Epithelial cell of esophagus (primary cell): ENCODE data around the gene ITCH.
"Not testable (repeated sequence)": the region's sequence is repeated elsewhere in the genome, so short reads cannot be mapped to it uniquely, and the experiment has no call there.

Experiments
- DNase-seq: peaks from one replicate; pipeline ENCODE4 v3.0.0; 2010; ENCODE audit warnings: low read depth
- H3K4me3 ChIP-seq: 2 replicates; pipeline ENCODE4 v1.5.1; 2011; ENCODE audit warnings: mild to moderate bottlenecking, low read length, control low read depth
- CTCF ChIP-seq: IDR thresholded peaks from 2 replicates; pipeline ENCODE4 v1.5.1; 2011; ENCODE audit warnings: low read depth, mild to moderate bottlenecking, low read length, control low read depth, inconsistent platforms; ENCODE audit not compliant: insufficient read depth; ENCODE audit errors: missing control alignments

ITCH gene

GRCh38 chr20:34491932-34492509 lies 128.9 kb downstream of the ITCH start:
- DNase-seq: no peak
- H3K4me3 ChIP-seq: no peak overlapping the region
- no peak for TF ChIP-seq CTCF

GRCh38 chr20:34493646-34494045 lies 130.6 kb downstream of the ITCH start:
- TF ChIP-seq CTCF: no peak
- DNase-seq: no peak
- no peak overlapping the region for H3K4me3 ChIP-seq

- no peak for DNase-seq
- H3K4me3 ChIP-seq: no peak overlapping the region
- TF ChIP-seq CTCF: no peak
Observed at GRCh38 chr20:34495307-34495706, 132.2 kb downstream of the ITCH start.

- no peak for DNase-seq
- H3K4me3 ChIP-seq: no peak overlapping the region
- no peak for TF ChIP-seq CTCF
Observed at GRCh38 chr20:34495916-34496315, 132.8 kb downstream of the ITCH start.

GRCh38 chr20:34497596-34497995 lies 134.5 kb downstream of the ITCH start:
- not testable (repeated sequence) for H3K4me3 ChIP-seq
- DNase-seq: peak; percentile 31

DNA sequence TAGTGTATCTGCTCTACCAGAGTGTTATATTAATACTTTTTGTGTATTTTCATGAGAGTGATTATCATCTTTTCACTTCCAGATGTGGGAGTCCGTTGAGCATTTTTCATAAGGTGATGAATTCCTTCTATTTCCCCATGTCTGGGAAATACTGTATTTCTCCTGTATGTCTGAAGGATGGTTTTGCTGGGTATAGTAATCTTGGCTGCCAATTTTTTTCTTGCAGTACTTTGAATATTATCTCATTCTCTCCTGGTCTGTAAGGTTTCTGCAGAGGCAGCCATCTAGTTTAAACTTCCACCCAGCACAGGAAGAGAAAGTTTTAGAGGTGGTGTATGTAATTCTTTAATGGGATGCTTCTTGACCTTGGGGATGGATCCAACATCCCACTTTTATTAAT lies 137.8 kb downstream of the ITCH start:
- DNase-seq: no peak
- no peak overlapping the region for H3K4me3 ChIP-seq
- TF ChIP-seq CTCF: no peak

GRCh38 chr20:34506480-34506879 lies 143.4 kb downstream of the ITCH start:
- DNase-seq: no peak
- TF ChIP-seq CTCF: no peak

More at GRCh38 chr20:34506480-34506879, 143.4 kb downstream of the ITCH start:
- H3K4me3 ChIP-seq: no peak overlapping the region
